Gastroesophageal sphincter (tissue), 3 donors: Measurements from ENCODE around the gene CCDC122.

Experiments used
- EP300 ChIP-seq: sonication (generic); formaldehyde crosslinking; IDR thresholded peaks from one replicate; pipeline ENCODE4 v1.6.1; 2017; ENCODE audit warnings: antibody characterized with exemption, mild to moderate bottlenecking
- POLR2A ChIP-seq, 2 donors: fragments of 450-650 bp; IDR thresholded peaks; one replicate each; pipeline ENCODE4 v1.6.1; 2017; ENCODE audit warnings: antibody characterized with exemption in 2 of 2, mild to moderate bottlenecking in 2 of 2, moderate library complexity in 1 of 2
- POLR2AphosphoS5 ChIP-seq: sonication (generic); formaldehyde crosslinking; IDR thresholded peaks from one replicate; pipeline ENCODE4 v1.6.1; 2017; ENCODE audit warnings: antibody characterized with exemption
- TF ChIP-seq, protein P1 (sequence below), 4 experiments: fragments of 200-600 bp in 2 of 4; fragments of 450-650 bp in 2 of 4; sonication (generic) in 1 of 4; IDR thresholded peaks; one replicate each; pipeline ENCODE4 v1.5.1; 2017 to 2019; ENCODE audit warnings: antibody characterized with exemption in 4 of 4, mild to moderate bottlenecking in 2 of 4, moderate library complexity in 2 of 4

DNA sequence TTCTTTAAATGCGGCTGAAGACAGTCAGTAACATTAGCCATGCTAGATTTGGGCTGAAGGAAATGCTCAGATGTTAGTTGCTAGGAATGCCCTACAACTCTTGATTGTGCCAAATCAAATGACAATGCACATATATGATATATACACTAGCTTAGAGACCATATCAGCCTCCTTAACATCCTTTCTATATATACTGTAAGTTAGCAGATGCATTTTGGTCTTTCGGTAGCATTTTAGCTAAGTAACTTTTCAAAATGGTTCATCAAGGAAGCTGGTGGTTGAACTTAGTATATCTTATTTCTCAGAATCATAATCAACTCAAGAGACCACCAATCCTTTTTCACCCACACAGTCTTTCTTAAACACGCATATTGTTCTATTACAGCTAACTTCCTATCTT is 78.7 kb downstream of the CCDC122 start:
- TF ChIP-seq, protein P1, sequence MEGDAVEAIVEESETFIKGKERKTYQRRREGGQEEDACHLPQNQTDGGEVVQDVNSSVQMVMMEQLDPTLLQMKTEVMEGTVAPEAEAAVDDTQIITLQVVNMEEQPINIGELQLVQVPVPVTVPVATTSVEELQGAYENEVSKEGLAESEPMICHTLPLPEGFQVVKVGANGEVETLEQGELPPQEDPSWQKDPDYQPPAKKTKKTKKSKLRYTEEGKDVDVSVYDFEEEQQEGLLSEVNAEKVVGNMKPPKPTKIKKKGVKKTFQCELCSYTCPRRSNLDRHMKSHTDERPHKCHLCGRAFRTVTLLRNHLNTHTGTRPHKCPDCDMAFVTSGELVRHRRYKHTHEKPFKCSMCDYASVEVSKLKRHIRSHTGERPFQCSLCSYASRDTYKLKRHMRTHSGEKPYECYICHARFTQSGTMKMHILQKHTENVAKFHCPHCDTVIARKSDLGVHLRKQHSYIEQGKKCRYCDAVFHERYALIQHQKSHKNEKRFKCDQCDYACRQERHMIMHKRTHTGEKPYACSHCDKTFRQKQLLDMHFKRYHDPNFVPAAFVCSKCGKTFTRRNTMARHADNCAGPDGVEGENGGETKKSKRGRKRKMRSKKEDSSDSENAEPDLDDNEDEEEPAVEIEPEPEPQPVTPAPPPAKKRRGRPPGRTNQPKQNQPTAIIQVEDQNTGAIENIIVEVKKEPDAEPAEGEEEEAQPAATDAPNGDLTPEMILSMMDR (IDR thresholded peaks at IDR 0.05) = no peak
- TF ChIP-seq EP300 (no peak), POLR2AphosphoS5 (no peak), POLR2A (IDR thresholded peaks at IDR 0.05) (no peak)
